GM12891 (cell line): ENCODE data around the gene NLN.

Experiments
- DNase-seq: peaks from one replicate; pipeline ENCODE4 v3.0.0; 2011; ENCODE audit warnings: low spot score; ENCODE audit not compliant: insufficient read length
- FAIRE-seq: peaks from 2 replicates; lab custom pipeline; 2011; peaks lifted over from hg19 to GRCh38; lab: Jason Lieb, UNC
- PAX5 ChIP-seq: IDR thresholded peaks from 2 replicates; pipeline ENCODE4 v1.6.1; 2011; ENCODE audit warnings: low read length, moderate library complexity, mild to moderate bottlenecking; ENCODE audit not compliant: insufficient read depth, severe bottlenecking
- POLR2A ChIP-seq: IDR thresholded peaks from 2 replicates; pipeline ENCODE4 v1.6.1; 2011; ENCODE audit warnings: low read depth, low read length, control low read depth
- POLR2AphosphoS5 ChIP-seq: IDR thresholded peaks from 2 replicates; pipeline ENCODE4 v1.6.1; 2011; ENCODE audit warnings: low read depth, low read length, control low read depth
- POU2F2 ChIP-seq: IDR thresholded peaks from 2 replicates; pipeline ENCODE4 v1.6.1; 2011; ENCODE audit warnings: low read depth, mild to moderate bottlenecking, control low read depth, low read length, moderate library complexity
- SPI1 ChIP-seq: IDR thresholded peaks from 2 replicates; pipeline ENCODE4 v1.6.1; 2011; ENCODE audit warnings: low read depth, low read length, control low read depth
- TAF1 ChIP-seq: IDR thresholded peaks from 2 replicates; pipeline ENCODE4 v1.6.1; 2011; ENCODE audit warnings: low read depth, low read length, control low read depth

The NLN gene

DNA sequence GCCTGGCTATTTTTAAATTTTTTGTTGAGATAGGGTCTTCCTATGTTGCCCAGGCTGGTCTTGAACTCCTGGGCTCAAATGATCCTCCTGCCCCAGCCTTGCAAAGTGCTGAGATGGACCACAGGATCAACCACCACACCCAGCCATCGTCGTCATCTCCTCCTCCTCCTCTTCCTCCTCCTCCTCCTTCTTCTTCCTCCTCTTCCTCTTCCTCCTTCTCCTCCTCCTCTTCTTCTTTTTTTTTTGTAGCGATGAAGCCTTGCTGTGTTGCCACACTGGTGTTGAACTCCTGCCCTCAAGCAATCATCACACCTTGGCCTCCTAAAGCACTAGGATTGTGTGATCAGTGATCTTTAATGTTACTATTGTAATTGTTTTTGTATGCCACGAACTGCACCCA is 155.0 kb downstream of the NLN start:
- TF ChIP-seq POLR2A (no peak), PAX5 (no peak), POLR2AphosphoS5 (no peak), SPI1 (no peak), TAF1 (no peak), POU2F2 (no peak)
- DNase-seq (no peak), FAIRE-seq (no peak)
